T-cell (primary cell): ENCODE results near the gene NRROS. TPM values are rescaled to one million over a fixed set of nuclear protein-coding genes. Genes with fewer than 3 reads are reported as not detected.

ENCODE experiments used
- ATAC-seq, 4 experiments: fragments of 200-7000 bp in 3 of 4; fragments of 150-1000 bp in 1 of 4; cut with Tn5 transposase; replicated peaks in 1 of 4; 1 replicate in 3 of 4; 2 replicates in 1 of 4; pipeline ENCODE4 v1.10.0; 2021; ENCODE audit warnings: moderate library complexity in 3 of 4, mild to moderate bottlenecking in 2 of 4, moderate number of reproducible peaks in 1 of 4
- CTCF ChIA-PET, 2 donors: fragments of 300-600 bp; sonication (Branson Sonifier 250); formaldehyde crosslinking; loops; one replicate each; lab custom pipeline; 2022; ENCODE audit warnings: antibody characterized with exemption in 2 of 2; lab: Charles Lee
- POLR2A ChIA-PET, 2 donors: fragments of 300-600 bp; sonication (Branson Sonifier 250); formaldehyde crosslinking; loops; one replicate each; lab custom pipeline; 2022; ENCODE audit warnings: antibody characterized with exemption in 2 of 2; lab: Charles Lee
- DNase-seq, 35 experiments: peaks; one replicate each; pipeline versions ENCODE4 v3.0.0 to v3.0.0-alpha.2; 2013 to 2023
- H3K27ac ChIP-seq: one replicate; pipeline ENCODE4 v1.5.1; 2013; ENCODE audit warnings: low read length
- H3K27me3 ChIP-seq, 2 experiments: replicated peaks in 1 of 2; 1 replicate in 1 of 2; 2 replicates in 1 of 2; pipeline versions ENCODE4 v1.6.1 to v1.7.0; 2013; ENCODE audit warnings: low read length in 1 of 2, mixed read lengths in 1 of 2; ENCODE audit not compliant: control insufficient read depth in 2 of 2, insufficient read depth in 2 of 2; ENCODE audit errors: extremely low read depth in 1 of 2
- H3K36me3 ChIP-seq, 2 donors: 1 replicate in 1 of 2; 2 replicates in 1 of 2; pipeline versions ENCODE4 v1.6.1 to v1.7.0; 2013; ENCODE audit warnings: low read length in 1 of 2; ENCODE audit not compliant: control insufficient read depth in 2 of 2, insufficient read depth in 1 of 2; ENCODE audit errors: extremely low read depth in 1 of 2
- H3K4me1 ChIP-seq, 2 experiments: 1 replicate in 1 of 2; 2 replicates in 1 of 2; pipeline versions ENCODE4 v1.6.1 to v1.7.0; 2013; ENCODE audit warnings: low read length in 2 of 2, mixed read lengths in 1 of 2; ENCODE audit not compliant: insufficient read depth in 2 of 2, control insufficient read depth in 1 of 2; ENCODE audit errors: extremely low read depth in 1 of 2
- H3K4me3 ChIP-seq, 2 donors: 1 replicate in 1 of 2; 2 replicates in 1 of 2; pipeline versions ENCODE4 v1.5.1 to v1.7.0; 2013; ENCODE audit warnings: mild to moderate bottlenecking in 2 of 2, low read length in 1 of 2, moderate library complexity in 1 of 2; ENCODE audit not compliant: control insufficient read depth in 1 of 2; ENCODE audit errors: extremely low read depth in 1 of 2
- H3K9me3 ChIP-seq: 2 replicates; pipeline ENCODE4 v1.7.0; 2013
- H3K27ac Mint-ChIP-seq, 2 donors: one replicate each; pipeline ENCODE4 v1.8.0; 2020 to 2021; ENCODE audit warnings: mild to moderate bottlenecking in 2 of 2, mixed read lengths in 2 of 2
- H3K27me3 Mint-ChIP-seq, 2 donors: one replicate each; pipeline ENCODE4 v1.8.0; 2021 to 2022; ENCODE audit warnings: mixed read lengths in 2 of 2
- H3K36me3 Mint-ChIP-seq: one replicate; pipeline ENCODE4 v1.8.0; 2021; ENCODE audit warnings: mixed read lengths
- H3K4me1 Mint-ChIP-seq, 3 donors: one replicate each; pipeline ENCODE4 v1.8.0; 2020 to 2022; ENCODE audit warnings: mixed read lengths in 3 of 3, mild to moderate bottlenecking in 1 of 3
- H3K4me3 Mint-ChIP-seq, 3 donors: one replicate each; pipeline ENCODE4 v1.8.0; 2020 to 2022; ENCODE audit warnings: mild to moderate bottlenecking in 3 of 3, mixed read lengths in 3 of 3, moderate library complexity in 3 of 3
- H3K9me3 Mint-ChIP-seq, 3 donors: one replicate each; pipeline ENCODE4 v1.8.0; 2020 to 2022; ENCODE audit warnings: mixed read lengths in 3 of 3
- WGBS: methylation state at CpG from one replicate; pipeline ENCODE4 v1.1.5; 2013; ENCODE audit warnings: missing lambda C conversion rate; ENCODE audit not compliant: insufficient coverage; 5-methylcytosine and 5-hydroxymethylcytosine counted together
- total RNA-seq, 35 experiments: library from RNA in 6 of 35; stranded (reverse) in 6 of 35; fragments of 120-200 nt in 1 of 35; gene quantifications; one replicate each; pipeline versions ENCODE4 v1.2.1 to v1.2.4 and lab custom pipeline; 2013 to 2026

NRROS gene
- total RNA-seq, 5 donors from 2014 or later (not counting 1 experiment from before 2014, with no cell fraction given): 7.6 to 16.8 (median 15.6) TPM

GRCh38 chr3:196688349-196688748 lies 48.9 kb downstream of the NRROS start:
- no peaks in the 10 kb centered on the region for H3K36me3 Mint-ChIP-seq
- WGBS: 71% methylated on average over 4 of the region's 5 CpGs
- no peak overlapping the region for H3K4me3 Mint-ChIP-seq
- H3K27ac Mint-ChIP-seq: no peak overlapping the region
- no peaks in the 10 kb centered on the region for H3K27me3 Mint-ChIP-seq
- H3K36me3 ChIP-seq: no peaks in the 10 kb centered on the region
- no peak for ATAC-seq
- DNase-seq: peak in 1 of 35 experiments; percentile 39
- ChIA-PET CTCF (interaction anchor here (1.0 to 5.0 kb wide), 4 partner anchors 11 to 89 kb away, joined by 4 to 106 read pairs (median 4); no protein-coding TSS in a partner anchor), POLR2A (interaction anchor here in 1 of 2 donors (0.6 kb wide), 1 partner anchor 82 kb away, joined by 10 read pairs; no protein-coding TSS in a partner anchor)
- H3K27ac ChIP-seq: no peak overlapping the region
- H3K4me3 ChIP-seq: no peak overlapping the region
- H3K9me3 ChIP-seq: no peaks in the 10 kb centered on the region
- H3K27me3 ChIP-seq: no peaks in the 10 kb centered on the region
- no peaks in the 10 kb centered on the region for H3K9me3 Mint-ChIP-seq
- peaks cover 7 to 11% of the 10 kb centered on the region in 2 experiments for H3K4me1 ChIP-seq
- peaks cover 11 to 17% (median 15%) of the 10 kb centered on the region in 3 donors for H3K4me1 Mint-ChIP-seq

- no peak for ATAC-seq
- ChIA-PET POLR2A (interaction anchor here in 1 of 2 donors (0.6 kb wide), 1 partner anchor 36 kb away, joined by 4 read pairs; no protein-coding TSS in a partner anchor), CTCF (interaction anchor here (0.6 to 1.0 kb wide), 4 partner anchors 21 to 155 kb away, joined by 3 to 6 read pairs (median 4); no protein-coding TSS in a partner anchor)
- H3K36me3 Mint-ChIP-seq: no peaks in the 10 kb centered on the region
- peak overlapping the region in 1 of 2 donors; percentile 58 for H3K27ac Mint-ChIP-seq
- H3K9me3 ChIP-seq: no peaks in the 10 kb centered on the region
- peaks cover under 1 to 14% of the 10 kb centered on the region in 2 experiments for H3K4me1 ChIP-seq
- H3K27me3 ChIP-seq: no peaks in the 10 kb centered on the region
- no peak overlapping the region for H3K4me3 ChIP-seq
- H3K4me3 Mint-ChIP-seq: no peak overlapping the region
- no peaks in the 10 kb centered on the region for H3K36me3 ChIP-seq
- peaks cover 3 to 7% (median 5%) of the 10 kb centered on the region in 3 donors for H3K4me1 Mint-ChIP-seq
- no peaks in the 10 kb centered on the region for H3K27me3 Mint-ChIP-seq
- DNase-seq: no peak
- 98% methylated on average over 13 of the region's 17 CpGs for WGBS
- no peak overlapping the region for H3K27ac ChIP-seq
- H3K9me3 Mint-ChIP-seq: no peaks in the 10 kb centered on the region
Observed at GRCh38 chr3:196689941-196690660, 50.6 kb downstream of the NRROS start.

- Mint-ChIP-seq H3K27ac (no peak overlapping the region), H3K9me3 (no peaks in the 10 kb centered on the region), H3K36me3 (no peaks in the 10 kb centered on the region), H3K27me3 (no peaks in the 10 kb centered on the region), H3K4me3 (no peak overlapping the region), H3K4me1 (peaks cover 2 to 11% (median 7%) of the 10 kb centered on the region in 3 donors)
- DNase-seq (no peak), ATAC-seq (no peak)
- POLR2A ChIA-PET: no interaction called here
- H3K4me3 ChIP-seq: no peak overlapping the region
- H3K27ac ChIP-seq: no peak overlapping the region
- no peaks in the 10 kb centered on the region for H3K36me3 ChIP-seq
- peaks cover 0 to 17% of the 10 kb centered on the region in 2 experiments for H3K4me1 ChIP-seq
- WGBS: 83% methylated on average over 1 of the region's 8 CpGs
- CTCF ChIA-PET: no interaction called here
- no peaks in the 10 kb centered on the region for H3K9me3 ChIP-seq
- no peaks in the 10 kb centered on the region for H3K27me3 ChIP-seq
Observed at GRCh38 chr3:196691386-196691785, 51.9 kb downstream of the NRROS start.

- ChIA-PET POLR2A (interaction anchor here in 1 of 2 donors (0.8 kb wide), 1 partner anchor 21 kb away, joined by 4 read pairs; no protein-coding TSS in a partner anchor), CTCF (interaction anchor here (0.5 to 1.2 kb wide), 9 partner anchors 9 to 125 kb away, joined by 3 to 8 read pairs (median 3); no protein-coding TSS in a partner anchor)
- Histone ChIP-seq H3K27me3 (no peaks in the 10 kb centered on the region), H3K27ac (no peak overlapping the region), H3K4me1 (peaks cover 0 to 17% of the 10 kb centered on the region in 2 experiments), H3K36me3 (no peaks in the 10 kb centered on the region), H3K9me3 (no peaks in the 10 kb centered on the region), H3K4me3 (no peak overlapping the region)
- peaks cover 2 to 11% (median 7%) of the 10 kb centered on the region in 3 donors for H3K4me1 Mint-ChIP-seq
- peak in 16 of 35 experiments; percentile 6 to 62 (median 21) for DNase-seq
- no peaks in the 10 kb centered on the region for H3K9me3 Mint-ChIP-seq
- no peak overlapping the region for H3K4me3 Mint-ChIP-seq
- H3K27me3 Mint-ChIP-seq: no peaks in the 10 kb centered on the region
- ATAC-seq: peak; percentile 34 to 67 (median 56)
- H3K36me3 Mint-ChIP-seq: no peaks in the 10 kb centered on the region
- H3K27ac Mint-ChIP-seq: peak overlapping the region in 1 of 2 donors; percentile 22
- no CpG with 5 or more reads among the region's 1 CpG for WGBS
Observed at GRCh38 chr3:196694202-196694638, 54.7 kb downstream of the NRROS start.

- no peaks in the 10 kb centered on the region for H3K9me3 Mint-ChIP-seq
- no peaks in the 10 kb centered on the region for H3K36me3 ChIP-seq
- peak overlapping the region; percentile 29 for H3K27ac ChIP-seq
- peaks cover 2 to 11% (median 7%) of the 10 kb centered on the region in 3 donors for H3K4me1 Mint-ChIP-seq
- no peaks in the 10 kb centered on the region for H3K9me3 ChIP-seq
- H3K27ac Mint-ChIP-seq: peak overlapping the region in 1 of 2 donors; percentile 39
- H3K27me3 Mint-ChIP-seq: no peaks in the 10 kb centered on the region
- no peak overlapping the region for H3K4me3 ChIP-seq
- ATAC-seq (peak in 2 of 4 experiments; percentile 26 to 40), DNase-seq (peak in 3 of 35 experiments; percentile 4 to 25 (median 14))
- peaks cover 0 to 17% of the 10 kb centered on the region in 2 experiments for H3K4me1 ChIP-seq
- ChIA-PET POLR2A (no interaction called here), CTCF (interaction anchor here (0.7 to 1.6 kb wide), 3 partner anchors 10 to 83 kb away, joined by 3 to 4 read pairs (median 3); no protein-coding TSS in a partner anchor)
- H3K27me3 ChIP-seq: no peaks in the 10 kb centered on the region
- H3K36me3 Mint-ChIP-seq: no peaks in the 10 kb centered on the region
- no peak overlapping the region for H3K4me3 Mint-ChIP-seq
- WGBS: 60% methylated on average over 14 of the region's 17 CpGs
Observed at GRCh38 chr3:196694941-196695848, 55.7 kb downstream of the NRROS start.
